Muscle of back (tissue), 11 donors: ENCODE measurements around the gene NDE1. TPM values are rescaled to one million over a fixed set of nuclear protein-coding genes. Genes with fewer than 3 reads are reported as not detected.
"Not testable (repeated sequence)": the region's sequence is repeated elsewhere in the genome, so short reads cannot be mapped to it uniquely, and the experiment has no call there.

Experiments
- DNase-seq, 3 donors: peaks; one replicate each; pipeline versions ENCODE4 v3.0.0 to v3.0.0-alpha.2; 2013
- polyA plus RNA-seq, 10 donors: library from polyadenylated mRNA; unstranded; fragments of 120-200 nt; gene quantifications; one replicate each; pipeline ENCODE4 v1.2.1, GENCODE V29; 2013; ENCODE audit not compliant: insufficient read length in 10 of 10

Gene NDE1
- polyA plus RNA-seq, 10 donors: 18.9 to 38.7 (median 22.5) TPM

DNA sequence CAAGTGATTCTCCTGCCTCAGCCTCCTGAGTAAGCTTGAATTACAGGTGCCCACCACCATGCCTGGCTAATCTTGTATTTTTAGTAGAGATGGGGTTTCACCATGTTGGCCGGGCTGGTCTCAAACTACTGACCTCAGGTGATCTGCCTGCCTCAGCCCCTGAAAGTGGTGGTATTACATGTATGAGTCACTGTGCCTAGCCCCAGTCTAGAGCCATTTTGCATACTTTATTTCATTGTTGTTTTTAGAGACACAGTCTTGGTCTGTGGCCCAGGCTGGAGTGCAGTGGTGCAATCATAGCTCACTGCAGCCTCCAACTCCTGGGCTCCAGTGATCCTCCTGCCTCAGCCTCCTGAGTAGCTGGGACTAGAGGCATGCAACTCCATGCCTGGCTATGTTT lies 42.5 kb downstream of the NDE1 start:
- not testable (repeated sequence) for DNase-seq

DNA sequence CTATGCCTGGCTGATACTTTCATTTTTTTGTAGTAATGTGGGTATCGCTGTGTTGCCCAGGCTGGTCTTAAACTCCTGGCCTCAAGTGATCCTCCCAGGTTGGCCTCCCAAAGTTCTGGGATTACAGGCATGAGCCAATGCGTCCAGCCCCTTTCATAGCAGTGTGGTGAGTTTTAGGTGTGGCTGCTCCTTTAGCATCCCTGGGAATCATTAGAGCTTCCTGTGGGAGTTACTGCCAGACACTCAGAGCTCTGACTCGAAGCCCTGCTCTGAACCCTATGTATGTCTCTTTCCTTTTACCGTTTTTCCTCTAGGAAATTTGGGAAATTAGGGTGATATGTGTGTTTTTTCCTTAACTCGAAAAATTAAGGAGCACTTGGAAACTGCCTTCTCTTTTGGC lies 44.5 kb downstream of the NDE1 start:
- DNase-seq: no peak

DNA sequence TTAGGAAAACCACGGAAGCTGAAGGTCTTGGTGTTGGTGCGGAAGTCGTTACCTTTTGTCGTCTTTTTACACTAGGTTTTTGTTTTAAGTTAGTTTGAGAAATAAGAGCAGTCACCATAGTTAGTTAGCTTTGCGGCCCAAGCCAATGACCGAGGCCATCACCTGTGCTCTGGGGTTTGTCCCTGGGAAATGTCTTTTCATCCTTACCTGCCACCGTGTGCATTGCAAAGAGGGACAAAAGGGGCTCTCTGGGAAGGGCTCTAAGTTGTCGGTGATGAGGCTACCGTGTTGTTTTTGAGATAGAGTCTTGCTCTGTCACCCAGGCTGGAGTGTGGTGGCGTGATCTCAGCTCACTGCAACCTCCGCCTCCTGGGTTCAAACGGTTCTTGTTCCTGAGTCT lies 49.8 kb downstream of the NDE1 start:
- DNase-seq: no peak

DNA sequence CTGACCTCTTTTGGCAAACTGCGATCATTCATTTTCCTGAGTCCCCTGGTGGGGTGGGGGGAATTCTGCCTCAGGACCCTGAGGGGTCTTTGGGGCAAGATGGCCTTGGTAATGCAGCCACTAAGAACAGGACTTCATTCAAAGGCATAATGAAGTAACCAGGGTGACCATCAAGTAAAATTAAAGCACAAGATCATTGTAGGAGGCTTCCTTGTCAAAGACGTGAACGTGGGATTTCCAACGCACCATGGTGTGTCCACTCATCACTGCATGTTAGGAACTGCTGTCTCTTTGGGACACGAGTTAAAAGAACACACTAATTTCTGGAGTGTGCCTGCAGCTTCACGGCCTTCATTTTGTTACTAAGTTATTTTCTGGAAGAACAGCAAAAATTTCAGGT lies 51.3 kb downstream of the NDE1 start:
- no peak for DNase-seq

DNA sequence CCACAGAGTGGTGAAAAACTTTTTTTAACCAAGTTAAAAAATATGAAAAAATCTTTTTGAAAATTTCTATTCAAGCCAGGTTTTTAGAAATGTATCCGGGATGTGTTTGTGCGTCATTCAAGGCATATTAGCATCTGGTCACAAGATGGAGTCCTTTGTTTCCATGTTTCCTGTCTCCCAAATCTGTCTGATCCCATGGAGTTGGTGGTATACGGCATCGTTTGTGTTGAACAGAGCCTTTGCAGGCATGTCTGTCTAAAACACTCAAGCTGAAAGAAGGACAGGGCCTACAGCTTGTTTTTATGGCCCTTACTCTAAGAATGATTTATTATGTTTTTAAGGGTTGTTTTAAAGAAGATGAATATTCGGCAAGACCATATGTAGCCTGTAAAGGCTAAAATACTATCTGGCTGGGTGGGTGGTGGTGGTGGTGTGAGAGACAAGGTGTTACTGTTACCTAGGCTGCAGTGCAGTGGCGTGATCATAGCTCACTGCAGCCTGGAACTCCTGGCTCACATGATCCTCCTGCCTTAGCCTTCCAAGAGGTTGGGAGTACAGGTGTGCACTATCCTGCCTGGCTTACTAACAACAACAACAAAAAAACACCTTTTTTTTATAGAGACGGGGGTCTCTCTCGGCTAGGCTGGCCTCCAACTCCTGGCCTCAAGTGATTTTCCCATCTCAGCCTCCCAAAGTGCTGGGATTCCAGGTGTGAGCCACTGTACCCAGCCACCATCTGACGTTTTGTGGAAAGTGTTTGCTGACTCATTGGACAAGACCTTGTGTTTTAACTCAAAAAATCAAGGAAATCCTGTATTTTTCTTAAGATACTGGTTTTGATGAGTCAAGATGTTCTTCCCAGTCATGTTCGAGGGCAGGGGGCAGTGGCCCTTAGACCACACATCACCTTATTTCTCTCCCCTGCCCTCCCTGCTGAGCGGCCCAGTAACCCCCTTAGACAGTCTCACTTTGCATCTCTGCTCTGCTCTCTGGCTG lies 52.2 kb downstream of the NDE1 start:
- DNase-seq: peak in 1 of 3 donors; percentile 11

DNA sequence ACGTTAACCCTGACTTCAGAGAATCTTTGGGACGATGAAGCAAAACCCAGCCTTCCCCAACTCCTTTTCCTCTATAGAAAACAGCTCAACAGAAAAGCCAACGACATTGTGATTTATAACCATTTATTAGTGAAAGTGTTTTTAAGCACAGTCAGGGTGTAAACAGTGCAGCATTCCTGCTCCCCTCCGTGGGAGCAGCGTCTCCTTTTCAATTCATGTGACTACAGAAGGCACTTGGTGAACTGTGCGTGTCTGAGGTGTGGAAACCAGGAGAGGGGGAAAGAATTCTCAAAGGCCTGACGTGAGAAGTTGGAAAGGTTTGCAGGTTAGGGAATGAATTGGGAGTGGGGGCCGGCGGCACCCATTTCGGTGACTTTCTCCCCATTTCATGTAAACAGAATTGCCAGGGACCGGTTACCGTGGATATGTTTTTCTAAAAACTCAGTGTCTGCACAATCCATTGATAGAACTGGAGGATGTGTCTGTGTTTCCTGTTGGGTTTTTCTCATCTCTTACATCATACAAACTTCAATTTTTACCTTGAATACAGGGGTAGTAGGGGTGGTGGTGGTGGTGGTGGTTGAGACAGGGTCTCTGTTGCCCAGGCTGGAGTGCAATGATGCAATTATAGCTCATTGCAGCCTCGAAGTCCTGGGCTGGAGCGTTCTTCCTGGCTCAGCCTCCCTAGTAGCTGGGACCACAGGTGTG lies 53.1 kb downstream of the NDE1 start:
- no peak for DNase-seq

DNA sequence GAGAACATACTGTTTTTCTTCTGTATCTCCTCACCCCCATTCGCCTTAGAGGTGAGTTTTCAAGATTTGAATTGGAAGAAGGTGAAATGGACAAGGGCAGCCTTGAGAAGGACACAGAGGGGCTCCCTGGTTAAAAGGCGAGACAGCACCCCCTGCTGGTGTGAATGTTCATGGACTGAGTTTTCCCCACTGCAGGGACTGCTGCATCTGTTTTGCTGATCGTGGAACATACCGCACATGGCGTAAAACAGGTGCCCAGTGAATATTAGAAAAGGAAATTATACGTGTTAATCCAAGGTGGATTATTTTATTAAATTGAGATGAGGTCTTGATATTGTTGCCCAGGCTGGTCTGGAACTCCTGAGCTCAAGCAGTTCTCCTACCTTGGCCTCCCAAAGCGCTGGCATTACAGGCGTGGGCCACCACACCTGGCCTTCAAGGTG lies 54.5 kb downstream of the NDE1 start:
- peak; percentile 44 to 73 (median 57) for DNase-seq

DNA sequence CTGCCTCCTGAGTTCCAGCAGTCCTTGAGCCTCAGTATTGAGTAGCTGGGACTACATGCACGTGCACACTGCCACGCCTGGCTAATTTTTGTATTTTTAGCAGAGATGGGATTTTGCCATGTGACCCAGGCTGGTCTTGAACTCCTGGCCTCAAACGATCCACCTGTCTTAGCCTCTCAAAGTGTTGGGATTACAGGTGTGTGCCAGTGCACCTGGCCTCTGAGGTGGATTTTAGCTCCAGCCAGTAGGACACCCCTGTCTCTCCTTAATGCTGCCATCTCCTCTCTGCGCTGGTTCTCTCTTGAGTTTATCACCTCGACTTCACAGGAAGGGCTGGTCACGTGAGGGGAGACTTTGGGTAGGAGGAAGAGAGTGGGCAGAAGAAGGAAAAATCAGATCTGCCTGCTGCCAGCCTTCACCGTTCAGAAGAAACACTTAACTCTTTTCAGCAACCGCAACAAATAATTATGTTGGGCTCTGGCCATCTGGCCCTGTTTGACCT lies 55.1 kb downstream of the NDE1 start:
- DNase-seq: no peak

DNA sequence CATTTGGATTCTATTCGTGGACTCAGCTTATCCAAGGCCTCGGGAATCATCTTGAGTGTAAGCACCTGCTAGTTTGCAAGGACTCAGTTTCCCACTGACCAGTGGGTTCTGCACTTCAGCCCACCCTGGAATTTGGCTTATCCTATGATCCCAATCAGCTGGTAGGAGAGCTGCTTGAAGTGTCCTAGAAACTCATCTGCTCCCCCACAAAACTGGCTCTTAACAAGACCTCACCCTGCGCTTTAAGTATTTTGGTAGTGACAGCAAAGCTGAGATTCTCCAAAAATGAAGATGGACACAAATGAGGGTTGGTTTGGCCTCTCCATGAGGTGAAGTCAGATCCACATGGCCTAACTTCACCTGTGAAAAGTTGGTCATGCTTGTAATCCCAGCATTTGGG lies 57.3 kb downstream of the NDE1 start:
- DNase-seq: no peak

DNA sequence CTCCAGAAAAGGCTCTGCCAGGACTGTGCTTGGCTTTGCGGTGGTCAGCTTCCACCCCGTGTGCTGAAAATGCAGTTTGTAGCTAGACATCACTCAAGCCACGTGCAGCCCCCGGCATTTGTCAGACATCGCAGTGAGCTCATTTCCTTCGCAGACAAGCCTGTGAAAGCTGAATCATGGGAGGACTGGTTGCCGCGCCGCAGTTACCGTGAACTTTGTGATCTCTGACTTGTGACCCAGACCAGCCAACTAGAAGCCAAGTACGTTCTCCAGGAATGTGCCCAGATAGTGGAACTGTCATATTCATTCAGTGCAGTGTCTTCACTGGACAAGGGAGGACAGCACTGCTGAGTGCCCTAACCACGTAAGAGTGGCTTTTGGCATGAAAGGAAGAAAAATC lies 58.1 kb downstream of the NDE1 start:
- no peak for DNase-seq

DNA sequence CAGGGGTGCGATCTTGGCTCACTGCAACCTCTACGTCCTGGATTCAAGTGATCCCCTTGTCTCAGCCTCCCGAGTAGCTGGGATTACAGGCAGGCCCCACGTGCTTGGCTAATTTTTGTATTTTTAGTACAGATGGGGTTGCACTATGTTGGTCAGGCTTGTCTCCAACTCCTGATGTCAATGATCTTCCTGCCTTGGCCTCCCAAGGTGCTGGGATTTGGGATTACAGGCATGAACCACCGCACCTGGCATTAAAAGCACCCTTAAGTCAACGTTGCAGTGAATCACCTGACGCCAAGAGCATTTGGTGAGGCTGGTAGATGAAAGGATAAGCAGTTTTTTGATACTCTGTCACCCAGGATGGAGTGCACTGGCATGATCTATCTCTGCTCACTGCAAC lies 59.0 kb downstream of the NDE1 start:
- no peak for DNase-seq

DNA sequence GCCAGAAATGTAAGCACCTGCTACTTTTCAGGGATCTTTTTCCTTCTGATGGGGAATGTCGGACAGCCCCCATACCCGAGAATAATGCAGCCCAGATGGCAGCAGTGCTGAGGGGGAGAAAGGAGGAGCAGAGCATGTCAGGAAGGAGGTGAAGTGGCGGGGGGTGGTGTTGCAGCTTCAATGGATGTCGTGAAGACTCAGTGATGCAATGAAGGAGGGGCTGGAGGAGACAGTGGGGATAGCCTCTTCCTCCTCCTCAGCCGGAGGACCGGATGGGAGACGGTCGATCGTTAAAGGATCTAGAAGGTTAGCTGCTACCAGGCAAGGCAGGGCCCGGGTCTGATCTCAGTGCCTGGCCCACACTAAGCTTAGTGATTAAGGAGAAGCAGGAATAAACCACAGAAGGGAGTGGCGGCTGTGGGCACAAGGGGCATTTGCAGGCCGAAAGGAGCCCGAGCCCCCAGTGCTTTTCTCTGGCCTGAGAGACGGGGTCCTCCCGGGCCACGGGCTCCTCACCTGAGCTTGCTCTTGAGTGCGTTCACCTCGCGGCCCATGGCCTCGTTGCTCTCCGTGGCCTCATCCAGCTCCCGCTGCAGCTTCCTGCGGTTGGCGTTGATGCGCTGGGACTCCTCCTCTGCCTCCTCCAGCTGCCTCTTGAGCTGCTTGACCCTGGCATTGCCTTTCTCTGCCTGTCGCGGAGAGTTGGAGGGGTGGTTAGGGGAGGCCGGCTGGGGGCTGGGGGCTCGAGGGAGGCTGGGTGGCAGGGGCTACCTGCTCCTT lies 64.5 kb downstream of the NDE1 start:
- no peak for DNase-seq

DNA sequence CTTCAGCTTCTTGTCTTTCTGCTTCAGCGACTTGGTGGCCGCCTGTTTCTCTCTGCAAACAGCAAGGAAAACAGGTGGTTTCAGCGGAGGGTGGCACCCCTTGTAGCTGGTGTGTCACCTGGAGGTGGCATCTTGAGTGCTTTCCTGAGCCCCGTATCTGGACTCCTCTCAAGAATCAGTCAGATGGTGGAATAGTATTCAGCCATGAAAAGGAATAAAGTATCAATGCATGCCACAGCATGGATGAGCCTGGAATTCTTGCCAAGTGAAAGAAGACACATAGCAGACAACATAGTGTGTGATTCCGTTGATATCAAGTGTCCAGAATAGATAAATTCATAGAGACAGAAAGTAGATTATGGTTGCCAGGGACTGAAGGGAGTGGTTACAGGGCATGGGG lies 65.2 kb downstream of the NDE1 start:
- no peak for DNase-seq

DNA sequence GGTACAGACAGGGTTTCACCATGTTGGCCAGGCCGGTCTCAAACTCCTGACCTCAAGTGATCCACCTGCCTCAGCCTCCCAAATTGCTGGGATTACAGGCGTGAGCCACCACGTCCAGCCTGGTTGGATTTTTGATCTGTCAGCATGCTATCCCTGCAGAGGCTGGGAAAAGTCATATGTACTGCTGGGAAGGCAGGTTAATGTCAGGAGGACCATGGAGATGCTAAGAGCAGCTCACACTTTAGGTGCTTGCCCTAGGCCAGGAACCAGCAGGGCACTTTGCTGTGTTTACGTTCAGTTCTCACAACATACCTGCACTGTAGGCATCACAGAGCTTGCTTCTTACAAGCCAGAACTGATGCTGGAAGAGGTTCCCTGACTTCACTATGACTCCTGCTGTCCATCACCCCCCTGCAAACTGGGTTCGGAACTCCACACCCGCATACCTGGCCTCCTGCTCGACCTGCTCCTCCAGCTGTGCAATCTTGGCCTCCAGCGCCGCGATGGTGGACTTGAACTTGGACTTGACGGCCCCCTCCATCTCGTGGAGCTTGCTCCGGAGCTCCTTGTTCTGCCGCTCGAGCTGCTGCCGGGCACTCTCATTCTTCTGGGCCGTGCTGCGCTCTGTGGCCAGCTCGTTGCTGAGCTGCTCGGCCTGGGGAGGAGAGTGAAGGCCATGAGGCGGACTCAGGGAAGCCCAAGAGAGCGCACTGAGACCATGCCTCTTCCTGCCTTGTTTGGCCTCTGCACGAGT lies 66.8 kb downstream of the NDE1 start:
- DNase-seq: no peak

DNA sequence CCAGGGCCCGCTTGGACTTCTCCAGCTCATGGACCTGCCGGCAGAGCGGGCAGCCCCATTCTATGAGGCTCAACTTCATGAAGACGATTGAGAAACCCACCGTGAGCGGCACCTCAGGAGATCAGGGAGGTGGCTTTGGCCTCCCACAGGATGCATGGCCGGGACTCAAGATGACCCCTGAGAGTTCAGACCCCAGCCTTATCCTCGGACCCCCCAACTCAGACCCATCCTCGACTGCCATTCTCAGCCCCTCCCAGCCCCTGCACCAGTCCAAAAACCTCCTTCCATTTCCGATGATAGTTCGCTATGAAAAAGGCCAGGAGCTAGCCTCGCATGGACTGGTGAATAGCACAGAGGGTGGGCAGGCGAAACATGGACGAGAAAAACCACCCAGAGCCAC lies 71.0 kb downstream of the NDE1 start:
- DNase-seq: no peak

DNA sequence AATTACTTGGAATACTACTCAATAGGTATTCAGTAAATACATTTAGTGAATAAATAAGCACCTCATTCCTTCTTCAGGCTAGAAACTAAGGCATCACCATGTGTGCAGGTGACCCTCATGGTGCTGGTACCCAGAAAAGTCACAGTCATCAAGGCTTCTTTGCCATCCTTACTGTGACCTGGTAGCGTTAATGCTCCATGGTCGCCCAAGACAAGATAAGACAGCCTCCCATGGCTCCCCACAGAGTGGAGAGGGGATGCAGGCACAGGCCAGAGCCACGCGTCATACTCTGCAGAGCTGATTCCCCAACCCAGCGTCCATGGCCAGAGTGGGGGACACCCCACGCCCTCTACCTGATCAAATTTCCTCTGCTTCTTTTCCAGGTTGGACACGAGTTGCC lies 73.8 kb downstream of the NDE1 start:
- DNase-seq: no peak

DNA sequence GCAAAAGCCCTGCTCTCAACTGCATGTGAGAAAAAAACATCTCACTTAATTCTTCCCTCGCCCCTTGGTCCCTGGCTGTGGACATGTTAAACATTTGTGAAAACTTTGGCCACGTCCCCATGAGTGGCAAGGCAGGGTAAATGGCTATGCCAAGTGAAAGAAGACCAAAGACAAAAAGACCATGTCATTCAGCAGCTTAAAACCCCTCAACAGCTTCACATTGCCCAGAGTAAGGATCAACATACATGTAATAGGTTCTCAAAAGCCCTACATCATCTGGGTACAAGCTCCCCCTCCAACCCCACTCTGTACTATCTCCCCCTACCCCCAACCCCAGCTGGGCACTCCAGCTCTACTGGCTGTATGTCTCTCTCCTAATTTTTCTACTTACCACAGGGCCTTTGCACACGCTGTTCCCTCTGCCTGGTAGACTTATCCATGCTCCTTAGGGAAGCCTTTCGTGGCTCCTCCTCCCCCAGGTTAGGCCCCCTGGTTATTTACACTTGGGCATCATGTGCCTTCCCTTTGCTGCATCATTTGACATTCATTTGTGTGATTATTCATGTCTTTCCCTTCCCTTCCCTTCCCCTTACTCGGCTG lies 75.7 kb downstream of the NDE1 start:
- no peak for DNase-seq

DNA sequence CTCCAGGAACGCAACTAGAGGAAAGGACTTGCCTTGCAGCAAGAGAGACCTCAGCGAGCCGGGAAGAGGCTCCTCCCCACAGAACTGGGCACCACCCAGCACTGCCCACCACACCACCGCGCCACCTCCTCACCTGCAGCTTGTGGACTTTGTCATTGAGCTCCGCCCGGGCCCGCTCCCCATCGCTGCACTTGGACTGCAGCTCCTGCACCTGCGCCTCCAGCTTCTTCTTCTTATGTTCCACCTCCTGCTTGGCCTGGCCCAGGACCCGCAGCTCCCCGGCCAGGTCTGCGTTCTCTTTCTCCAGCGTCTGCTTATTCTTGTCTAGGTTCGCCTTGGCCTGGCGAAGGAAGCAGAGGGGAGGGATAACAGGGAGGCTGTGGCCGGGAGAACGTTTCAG lies 76.7 kb downstream of the NDE1 start:
- DNase-seq: no peak

DNA sequence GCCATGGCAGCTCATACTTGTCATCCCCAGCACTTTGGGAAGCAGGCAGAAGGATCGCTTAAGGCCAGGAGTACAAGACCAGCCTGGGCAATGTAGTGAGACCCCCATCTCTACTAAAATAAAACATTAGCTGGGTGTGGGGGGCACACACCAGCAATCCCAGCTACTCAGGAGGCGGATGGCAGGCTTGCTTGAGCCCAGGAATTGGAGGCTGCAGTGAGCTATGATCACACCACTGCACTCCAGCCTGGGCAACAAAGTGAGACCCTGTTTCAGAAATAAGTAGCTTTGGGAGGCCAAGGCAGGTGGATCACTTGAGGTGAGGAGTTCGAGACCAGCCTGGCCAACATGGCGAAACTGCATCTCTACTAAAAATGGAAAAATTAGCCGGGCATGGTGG lies 77.7 kb downstream of the NDE1 start:
- not testable (repeated sequence) for DNase-seq

DNA sequence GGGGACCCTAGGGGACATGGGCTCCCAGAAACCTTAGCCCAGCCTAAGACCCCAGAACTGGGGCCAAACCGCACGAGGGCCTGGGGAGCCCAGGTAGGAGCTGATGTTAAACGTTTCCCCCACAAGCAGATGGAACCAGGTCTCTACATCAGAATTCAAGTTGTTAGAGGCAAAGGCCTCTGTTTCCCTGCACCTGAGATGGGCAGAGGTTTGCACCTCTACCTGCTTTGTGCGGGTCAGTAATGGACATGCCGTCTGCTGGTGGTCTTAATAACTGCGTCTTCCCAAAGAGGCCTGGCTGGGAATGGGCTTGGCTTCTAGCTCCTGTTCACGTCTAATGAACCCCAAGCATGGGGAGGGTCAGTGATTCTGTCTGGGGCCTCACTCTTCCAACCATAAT lies 79.1 kb downstream of the NDE1 start:
- DNase-seq: no peak

DNA sequence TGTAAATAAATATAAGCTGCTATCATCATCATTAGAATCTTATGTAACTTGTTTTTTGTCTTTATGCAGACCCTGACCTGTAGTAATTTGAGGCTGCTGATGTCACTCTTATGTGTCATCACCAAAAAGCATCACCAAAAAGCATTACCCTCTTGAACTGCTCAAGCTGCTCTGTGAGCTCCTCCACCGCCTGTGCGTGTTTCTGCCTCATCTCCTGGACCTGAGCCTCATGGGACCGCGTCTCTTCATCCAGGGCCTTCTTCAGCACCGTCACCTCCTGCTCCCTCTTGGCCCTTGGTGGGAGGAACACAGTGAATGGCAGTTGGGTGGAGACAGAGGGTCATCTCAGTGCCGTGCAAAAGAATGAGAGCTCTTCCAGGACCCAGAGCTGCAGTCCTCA lies 82.4 kb downstream of the NDE1 start:
- DNase-seq: no peak
